GM12878 (cell line): ENCODE data around the gene HSPA1A. TPM values are rescaled to one million over a fixed set of nuclear protein-coding genes. Genes with fewer than 3 reads are reported as not detected.

ENCODE experiments used
- ATF2 ChIP-seq: IDR thresholded peaks from 2 replicates; pipeline ENCODE4 v1.6.1; 2012; ENCODE audit warnings: low read length, inconsistent platforms
- EED ChIP-seq: sonication (generic); IDR thresholded peaks from 2 replicates; pipeline ENCODE4 v1.6.1; 2016; ENCODE audit warnings: antibody characterized with exemption, low read depth
- EP300 ChIP-seq, 2 experiments: fragments of 150-350 bp in 1 of 2; IDR thresholded peaks; 2 replicates each; pipeline ENCODE4 v1.6.1; 2011 to 2012; ENCODE audit warnings: low read depth in 2 of 2, low read length in 2 of 2, borderline replicate concordance in 1 of 2, improper control_type of control experiment in 1 of 2, inconsistent platforms in 1 of 2; ENCODE audit not compliant: control insufficient read depth in 1 of 2
- HDAC6 ChIP-seq: fragments of 200-600 bp; sonication (generic); IDR thresholded peaks from one replicate; pipeline ENCODE4 v1.8.0; 2017; ENCODE audit warnings: antibody characterized with exemption; ENCODE audit not compliant: unreplicated experiment
- TCF3 ChIP-seq: IDR thresholded peaks from 2 replicates; pipeline ENCODE4 v1.6.1; 2012; ENCODE audit warnings: low read depth, mild to moderate bottlenecking, low read length, borderline replicate concordance; ENCODE audit not compliant: insufficient read depth
- USF1 ChIP-seq: IDR thresholded peaks from 2 replicates; pipeline ENCODE4 v1.6.1; 2011; ENCODE audit warnings: borderline replicate concordance, low read depth, mild to moderate bottlenecking, moderate library complexity, mixed read lengths, low read length; ENCODE audit not compliant: insufficient read depth; ENCODE audit errors: extremely low read length
- USF2 ChIP-seq: IDR thresholded peaks from 2 replicates; pipeline ENCODE4 v1.6.1; 2011; ENCODE audit warnings: low read depth, low read length, improper control_type of control experiment, borderline replicate concordance
- ZBTB11 ChIP-seq: fragments of 450-650 bp; formaldehyde crosslinking; IDR thresholded peaks from 2 replicates; pipeline ENCODE4 v1.5.0; 2022; ENCODE audit warnings: mild to moderate bottlenecking, missing genetic modification characterization
- ZNF592 ChIP-seq: fragments of 450-650 bp; IDR thresholded peaks from 2 replicates; pipeline ENCODE4 v1.6.1; 2017; ENCODE audit warnings: mild to moderate bottlenecking, moderate library complexity
- ZNF687 ChIP-seq: fragments of 450-650 bp; IDR thresholded peaks from 2 replicates; pipeline ENCODE4 v1.6.1; 2017; ENCODE audit warnings: mild to moderate bottlenecking, moderate library complexity
- polyA plus RNA-seq, 11 experiments: library from polyadenylated mRNA; depleted of rRNA in 4 of 11; unstranded in 6 of 11; stranded (reverse) in 5 of 11; fragments of >200 nt; fragmentation: Nextera tagmentation in 4 of 11; fragmentation: Illumina TruSeq in 1 of 11; extraction: Ambion mirVana in 4 of 11; extraction: Trizol in 1 of 11; gene quantifications; 1 replicate in 1 of 11; 2 replicates in 10 of 11; pipeline versions ENCODE4 v1.2.1 to v1.2.3, GENCODE V29; 2011 to 2016; ENCODE audit warnings: inconsistent platforms in 2 of 11, missing spikeins in 2 of 11, low read depth in 1 of 11
- total RNA-seq, 4 experiments: library from RNA; depleted of rRNA in 3 of 4; stranded (reverse); fragments of >200 nt in 3 of 4; fragmentation: Illumina TruSeq in 1 of 4; extraction: Trizol in 1 of 4; gene quantifications; 2 replicates each; pipeline versions ENCODE4 v1.2.1 to v1.2.3, GENCODE V29; 2013 to 2021

The HSPA1A gene
- total and polyA plus RNA-seq, 10 of the 15 experiments (the other 5 are each of a cell fraction or from before 2014, with no cell fraction given) = 0.29 to 51.8 (median 17.5) TPM

- TF ChIP-seq ZBTB11 (CRISPR knock-in tag) (no peak), EP300 (IDR thresholded peaks at IDR 0.05; ENCODE audit: borderline replicate concordance in 1 of 2, control insufficient read depth in 1 of 2, low read depth in 2 of 2, low read length in 2 of 2) (peak in 1 of 2 experiments; percentile 13; a peak in 1 of 4 replicates), ZNF687 (peak; percentile 74), EED (no peak), USF2 (peak; percentile 95), TCF3 (peak; percentile 81), USF1 (peak; percentile 92), HDAC6 (no peak), ZNF592 (no peak), ATF2 (no peak)
Observed at GRCh38 chr6:31862344-31863235, 47.2 kb downstream of the HSPA1A start, which contains the start of gene NEU1 (continued).
